Fibroblast of pulmonary artery (primary cell): ENCODE data around the gene NRDC.

ENCODE experiments used
- DNase-seq: peaks from one replicate; pipeline ENCODE4 v3.0.0-alpha.2; 2010; ENCODE audit warnings: low read depth
- H3K4me3 ChIP-seq: replicated peaks from 2 replicates; pipeline ENCODE4 v1.5.1; 2011; ENCODE audit warnings: low read depth, mild to moderate bottlenecking, control low read depth, low read length, moderate library complexity
- CTCF ChIP-seq: IDR thresholded peaks from 2 replicates; pipeline ENCODE4 v1.5.1; 2011; ENCODE audit warnings: mild to moderate bottlenecking, control low read depth, low read length, inconsistent platforms; ENCODE audit errors: missing control alignments

Gene NRDC

DNA sequence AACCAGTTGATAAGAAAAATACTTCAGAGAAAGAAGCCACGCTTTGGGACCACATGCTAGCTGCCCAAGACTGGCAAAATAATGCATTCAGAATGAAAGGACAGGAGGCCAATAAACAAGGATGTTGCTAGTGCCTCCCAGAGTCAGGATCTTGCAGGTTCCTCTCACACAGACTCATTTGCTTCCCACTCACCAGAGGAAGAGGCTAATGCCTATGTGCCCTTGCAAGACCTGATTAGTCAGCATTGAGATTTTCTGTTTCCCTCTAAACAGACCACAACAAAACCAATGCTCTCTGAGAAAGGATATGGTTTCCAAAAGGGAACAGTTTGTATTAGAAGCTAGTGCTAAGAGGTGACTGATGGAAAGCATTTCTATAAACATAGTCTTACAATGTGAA, 85.7 kb downstream of the NRDC start:
- H3K4me3 ChIP-seq: no peak overlapping the region
- no peak for TF ChIP-seq CTCF
- peak; percentile 54 for DNase-seq

- TF ChIP-seq CTCF: no peak
- DNase-seq: no peak
- no peak overlapping the region for H3K4me3 ChIP-seq
Observed at GRCh38 chr1:51791888-51792287, 86.6 kb downstream of the NRDC start.

DNA sequence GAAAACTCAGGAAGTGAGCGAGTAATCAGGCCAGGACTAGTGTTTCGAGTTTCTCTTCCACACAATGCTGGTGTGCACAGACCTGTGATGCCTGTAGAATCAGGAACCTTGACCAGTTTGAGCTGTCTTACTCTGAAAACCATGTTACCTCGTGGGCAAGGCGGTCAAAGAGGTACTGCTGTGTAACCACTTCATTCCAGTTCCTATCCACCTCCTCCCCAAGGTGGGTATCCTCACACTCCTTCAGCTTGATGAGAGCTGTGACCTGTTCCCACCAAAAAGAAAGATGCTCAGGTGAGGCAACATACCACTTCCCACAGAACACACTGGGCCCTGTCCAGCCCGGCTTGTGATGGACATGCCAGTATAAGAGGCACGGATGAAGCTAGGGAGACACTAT, 88.1 kb downstream of the NRDC start:
- TF ChIP-seq CTCF: no peak
- DNase-seq: no peak
- H3K4me3 ChIP-seq: no peak overlapping the region

- DNase-seq: no peak
- H3K4me3 ChIP-seq: no peak overlapping the region
- TF ChIP-seq CTCF: no peak
Observed at GRCh38 chr1:51789342-51789741, 89.2 kb downstream of the NRDC start.

GRCh38 chr1:51788938-51789337, 89.6 kb downstream of the NRDC start:
- no peak for TF ChIP-seq CTCF
- no peak overlapping the region for H3K4me3 ChIP-seq
- no peak for DNase-seq

DNA sequence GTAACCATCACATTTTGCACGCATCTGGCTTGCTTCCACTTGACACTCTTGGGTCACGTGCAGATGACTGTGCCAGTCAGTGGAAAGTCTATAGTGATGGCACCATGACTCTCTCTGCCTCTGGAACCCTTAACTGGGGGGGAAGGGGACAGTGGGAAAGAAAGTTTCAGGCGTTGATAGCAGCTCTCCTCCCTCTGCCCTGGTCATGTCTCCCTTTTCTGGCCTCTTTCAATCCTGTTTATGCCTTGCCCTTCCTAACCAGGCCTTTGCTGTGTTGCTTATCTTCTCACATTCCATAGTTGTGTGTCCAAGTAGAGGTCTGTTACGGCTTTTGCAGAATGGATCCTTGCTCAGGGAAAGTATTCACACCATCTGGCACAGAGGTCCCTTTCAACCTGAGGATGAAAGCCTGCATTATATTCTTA, 93.5 kb downstream of the NRDC start:
- H3K4me3 ChIP-seq: no peak overlapping the region
- TF ChIP-seq CTCF: no peak
- peak; percentile 67 for DNase-seq

DNA sequence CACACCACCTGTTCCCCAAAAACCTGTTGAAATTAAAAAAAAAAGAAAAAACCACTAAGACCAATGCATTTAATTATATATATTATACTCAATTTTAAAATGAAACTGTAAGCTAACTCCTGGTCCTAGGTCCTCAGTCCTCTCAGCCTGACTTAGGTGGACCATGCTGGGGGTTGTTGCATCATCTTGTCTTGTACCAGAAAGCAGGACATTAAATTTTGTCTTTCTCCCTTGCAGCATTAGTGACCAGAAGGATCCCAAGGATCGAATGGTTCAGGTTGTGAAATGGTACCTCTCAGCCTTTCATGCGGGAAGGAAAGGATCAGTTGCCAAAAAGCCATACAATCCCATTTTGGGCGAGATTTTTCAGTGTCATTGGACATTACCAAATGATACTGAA, 97.6 kb downstream of the NRDC start:
- TF ChIP-seq CTCF: no peak
- no peak for DNase-seq
- no peak overlapping the region for H3K4me3 ChIP-seq
